Bone marrow (tissue), 2 donors: ENCODE results near the gene TCF12.

Source experiments
- DNase-seq, 2 donors: peaks; one replicate each; lab custom pipeline; 2025; lab: John Stamatoyannopoulos, UW

The TCF12 gene

GRCh38 chr15:57253082-57253481, 334.6 kb downstream of the TCF12 start:
- DNase-seq = no peak

DNA sequence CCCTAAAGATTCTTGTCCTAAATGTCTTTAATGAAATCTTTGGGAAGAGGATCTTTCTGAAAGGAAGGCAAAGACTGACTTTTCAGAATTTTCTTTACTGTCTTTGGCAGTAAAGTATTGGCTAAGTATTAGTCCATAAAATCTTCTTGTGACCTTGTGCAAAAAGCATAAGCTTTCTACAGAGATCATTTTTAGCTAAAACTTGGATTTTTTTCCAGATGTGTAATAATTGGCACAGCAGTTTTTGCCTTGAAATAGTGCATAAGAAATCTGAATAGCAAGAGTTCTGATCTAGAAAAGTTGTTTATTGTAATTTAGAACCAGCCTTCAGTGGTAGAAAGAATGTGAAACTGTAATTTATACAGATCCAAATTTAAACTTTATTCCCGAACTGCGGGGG, 335.1 kb downstream of the TCF12 start:
- DNase-seq = no peak

- DNase-seq = no peak
These were observed 337.4 kb downstream of the TCF12 start for GRCh38 chr15:57255751-57256341.

DNA sequence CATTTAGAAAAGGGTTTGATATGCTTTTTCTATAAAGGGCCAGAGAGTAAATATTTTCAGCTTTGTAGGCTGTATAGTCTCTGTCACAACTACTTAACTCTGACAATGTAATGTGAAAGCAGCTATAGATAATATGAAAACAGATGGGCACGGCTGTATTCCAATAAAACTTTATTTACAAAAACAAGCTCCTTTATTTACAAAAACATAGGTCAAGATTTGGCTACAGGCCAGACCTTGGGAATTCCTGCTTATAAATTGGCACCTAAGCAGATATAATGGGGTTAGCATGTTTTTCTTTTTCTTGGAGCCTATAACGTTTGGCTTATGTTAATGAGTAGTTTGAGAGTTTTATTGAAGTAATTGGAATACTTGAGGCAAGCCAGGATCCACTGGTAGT, 338.5 kb downstream of the TCF12 start:
- no peak for DNase-seq

- DNase-seq = no peak
These were observed 341.2 kb downstream of the TCF12 start for GRCh38 chr15:57259568-57260040.

DNA sequence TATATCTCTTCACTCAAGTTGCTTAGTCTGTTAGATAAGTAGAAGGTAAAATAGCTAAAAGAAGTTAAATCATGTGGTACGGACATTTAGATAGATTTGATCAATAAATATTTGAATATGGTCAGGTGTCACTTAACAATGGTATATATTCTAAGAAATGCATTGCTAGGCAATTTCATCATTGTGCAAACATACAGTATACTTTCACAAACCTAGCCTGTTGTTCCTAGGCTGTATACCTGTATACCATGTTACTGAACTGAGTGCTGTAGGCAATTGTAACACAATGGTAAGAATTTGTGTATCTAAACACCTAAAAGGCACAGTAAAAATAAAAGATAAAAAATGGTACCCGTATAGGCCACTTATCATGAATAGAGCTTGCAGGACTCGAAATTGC, 345.1 kb downstream of the TCF12 start:
- DNase-seq = no peak

DNA sequence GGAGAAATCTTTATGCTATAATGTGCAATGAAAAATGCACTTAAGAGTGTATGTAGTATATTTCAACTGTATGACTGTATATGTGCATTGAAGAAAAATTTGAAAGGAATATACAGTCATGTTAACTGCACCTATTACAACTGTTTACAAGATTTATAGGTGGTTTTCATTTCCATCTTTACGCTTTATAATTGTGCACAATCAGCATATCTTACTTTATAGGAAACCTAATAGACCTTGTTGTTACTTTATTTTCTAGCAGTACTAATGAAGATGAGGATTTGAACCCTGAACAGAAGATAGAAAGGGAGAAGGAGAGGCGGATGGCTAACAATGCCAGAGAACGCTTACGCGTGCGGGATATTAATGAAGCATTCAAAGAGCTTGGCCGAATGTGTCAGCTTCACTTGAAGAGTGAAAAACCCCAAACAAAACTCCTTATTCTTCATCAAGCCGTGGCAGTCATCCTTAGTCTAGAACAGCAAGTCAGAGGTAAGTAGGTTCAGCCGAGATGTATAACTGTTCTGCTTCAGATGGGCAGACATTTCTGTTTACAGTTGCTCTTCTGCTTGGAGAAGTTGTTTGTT, 354.4 kb downstream of the TCF12 start:
- no peak for DNase-seq

DNA sequence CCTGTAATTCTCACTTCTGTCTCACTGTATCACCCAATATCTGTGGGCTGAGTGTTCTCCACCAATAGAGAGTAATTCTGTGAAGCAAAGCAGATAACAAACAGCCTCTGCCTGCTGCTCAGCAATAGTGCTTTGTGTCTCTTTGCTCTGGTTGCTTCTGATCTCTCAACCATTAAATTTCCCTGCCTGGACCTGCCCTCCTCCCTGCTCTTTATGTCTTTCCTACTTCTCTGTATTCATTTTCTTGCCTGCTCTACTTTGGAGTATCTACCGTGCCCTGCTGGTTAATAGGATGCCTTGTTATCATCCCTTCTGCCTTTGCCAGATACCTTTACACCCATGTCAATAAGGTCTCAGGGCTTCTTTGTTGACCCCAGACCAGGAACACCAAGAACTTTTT, 355.0 kb downstream of the TCF12 start:
- no peak for DNase-seq

DNA sequence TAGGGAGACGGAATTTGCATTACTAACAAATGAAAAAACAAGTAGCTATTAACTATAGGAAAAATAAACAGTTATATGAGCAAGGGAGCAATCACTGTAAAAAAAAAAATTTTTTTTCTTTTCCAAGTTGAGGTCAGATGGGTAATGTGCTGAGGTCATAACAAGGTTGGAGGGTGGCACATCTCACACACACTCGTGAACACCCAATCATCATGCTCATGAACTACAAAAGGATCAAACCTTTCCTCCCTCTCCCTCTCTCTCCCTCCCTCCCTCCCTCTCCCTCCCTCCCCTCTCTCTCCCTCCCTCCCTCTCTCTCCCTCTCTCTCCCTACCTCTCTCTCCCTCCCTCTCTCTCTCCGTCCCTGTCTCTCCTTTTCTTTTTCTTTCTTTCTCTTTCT, 360.0 kb downstream of the TCF12 start:
- DNase-seq = no peak

DNA sequence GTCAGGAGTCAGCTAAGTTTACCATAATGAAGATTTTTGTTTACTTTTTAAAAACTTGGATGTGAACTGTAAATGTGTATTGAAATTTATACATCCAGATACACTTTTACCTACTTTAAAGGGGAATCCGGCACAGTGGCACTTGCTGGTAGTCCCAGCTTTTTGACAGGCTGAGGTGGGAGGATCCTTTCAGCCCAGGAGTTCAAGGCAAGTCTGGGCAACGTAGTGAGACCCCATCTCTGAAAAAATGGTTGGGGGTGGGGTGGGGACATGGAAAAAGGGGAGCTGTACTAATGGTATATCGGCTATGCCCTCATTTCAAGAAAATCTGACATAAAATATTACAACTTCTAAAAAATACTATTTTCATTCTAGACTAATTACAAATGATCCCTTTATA, 362.0 kb downstream of the TCF12 start:
- no peak for DNase-seq

DNA sequence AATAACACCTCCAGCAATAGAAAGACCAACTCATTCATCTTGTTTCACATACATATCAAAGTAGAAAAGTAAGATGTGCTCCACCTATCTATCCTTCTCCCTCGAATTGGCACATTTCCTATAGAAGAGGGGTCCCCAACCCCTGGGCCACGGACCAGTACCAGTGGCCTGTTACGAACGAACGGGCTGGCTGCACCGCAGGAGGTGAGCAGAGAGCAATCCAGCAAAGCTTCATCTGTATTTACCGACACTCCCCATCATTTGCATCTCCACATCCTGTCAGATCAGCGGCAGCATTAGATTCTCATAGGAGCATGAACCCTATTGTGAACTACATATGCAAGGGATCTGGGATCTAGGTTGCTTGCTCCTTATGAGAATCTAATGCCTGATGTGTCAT, 362.9 kb downstream of the TCF12 start:
- DNase-seq = no peak

GRCh38 chr15:57282686-57283085, 364.2 kb downstream of the TCF12 start:
- no peak for DNase-seq

DNA sequence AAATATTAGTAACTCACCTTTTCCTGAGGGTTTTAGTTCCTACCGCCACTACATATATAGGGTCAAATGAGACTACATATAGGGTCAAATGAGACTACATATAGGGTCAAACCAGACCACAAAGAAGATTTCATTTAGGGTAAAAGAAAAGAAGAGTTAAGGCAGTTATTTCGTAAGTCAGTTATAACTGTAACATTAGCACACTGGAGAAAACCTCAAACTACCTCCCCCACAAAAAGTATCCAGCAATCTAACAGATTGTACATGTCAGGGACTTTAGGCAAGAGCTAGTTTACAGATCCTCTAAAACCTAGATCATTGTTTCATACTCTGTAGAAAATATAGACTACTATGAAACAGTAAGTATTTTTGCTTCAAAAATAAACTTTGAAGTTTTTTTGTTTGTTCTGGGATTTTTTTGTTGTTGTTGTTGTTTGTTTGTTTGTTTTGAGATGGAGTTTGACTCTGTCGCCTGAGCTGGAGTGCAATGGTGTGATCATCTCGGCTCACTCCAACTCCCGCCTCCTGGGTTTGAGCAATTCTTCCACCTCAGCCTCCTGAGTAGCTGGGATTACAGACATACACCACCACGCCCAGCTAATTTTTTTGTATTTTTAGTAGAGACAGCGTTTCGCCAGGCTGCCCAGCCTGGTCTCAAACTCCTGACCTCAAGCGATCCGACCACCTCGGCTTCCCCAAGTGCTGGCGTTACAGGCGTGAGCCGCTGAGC, 365.5 kb downstream of the TCF12 start:
- DNase-seq = no peak

DNA sequence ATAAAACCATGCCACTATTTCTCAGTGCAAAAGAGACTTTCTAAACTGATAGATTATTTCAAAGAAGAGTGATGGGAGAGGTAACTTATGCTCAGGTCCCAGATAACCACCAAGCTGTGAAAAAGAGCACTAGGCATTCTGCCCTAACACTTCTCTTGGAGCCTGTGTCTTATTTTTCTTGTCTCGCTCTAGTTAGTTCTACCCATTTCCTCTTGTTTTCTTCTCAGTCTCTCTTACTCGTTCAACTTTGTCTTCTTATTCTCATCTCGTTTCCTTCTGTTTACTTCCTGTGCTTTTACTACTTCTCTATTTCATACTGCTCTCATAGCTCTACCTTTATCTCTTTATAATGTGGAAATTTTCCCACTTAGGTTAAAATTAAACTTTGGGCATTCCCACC, 366.1 kb downstream of the TCF12 start:
- peak in 1 of 2 donors; percentile 48 for DNase-seq

- no peak for DNase-seq
These were observed 366.9 kb downstream of the TCF12 start for GRCh38 chr15:57285386-57285785.

DNA sequence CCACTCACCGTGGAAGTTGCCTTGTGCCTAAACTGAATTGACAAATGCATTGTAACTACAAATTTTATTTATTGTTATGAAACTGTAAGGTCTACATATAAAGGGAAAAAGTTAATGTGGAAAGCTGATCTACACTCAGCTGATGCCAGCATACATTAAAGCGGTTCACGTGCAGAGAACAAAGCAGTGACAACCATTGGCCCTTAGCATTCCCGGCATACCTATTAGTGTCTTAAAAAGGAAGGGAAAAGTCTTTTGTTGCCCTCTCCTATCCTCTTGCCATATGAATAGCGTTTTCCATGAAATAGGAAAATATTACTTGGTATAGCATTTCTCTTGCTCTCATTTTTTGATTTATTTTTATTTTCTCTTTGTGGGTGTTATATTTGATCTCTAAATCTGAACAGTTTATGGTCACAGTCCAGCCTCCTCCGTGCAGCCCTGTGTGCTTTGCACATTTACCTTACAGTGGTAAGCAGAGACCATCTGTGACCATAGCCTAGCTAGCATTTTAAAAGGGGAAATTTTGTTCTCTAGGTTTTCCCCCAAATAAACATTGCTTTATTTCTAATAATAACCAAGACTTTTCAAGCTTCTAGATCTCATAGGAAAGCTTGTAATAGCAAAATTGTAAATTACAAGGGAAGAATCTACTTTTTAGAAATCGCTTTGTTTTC, 368.1 kb downstream of the TCF12 start:
- no peak for DNase-seq

DNA sequence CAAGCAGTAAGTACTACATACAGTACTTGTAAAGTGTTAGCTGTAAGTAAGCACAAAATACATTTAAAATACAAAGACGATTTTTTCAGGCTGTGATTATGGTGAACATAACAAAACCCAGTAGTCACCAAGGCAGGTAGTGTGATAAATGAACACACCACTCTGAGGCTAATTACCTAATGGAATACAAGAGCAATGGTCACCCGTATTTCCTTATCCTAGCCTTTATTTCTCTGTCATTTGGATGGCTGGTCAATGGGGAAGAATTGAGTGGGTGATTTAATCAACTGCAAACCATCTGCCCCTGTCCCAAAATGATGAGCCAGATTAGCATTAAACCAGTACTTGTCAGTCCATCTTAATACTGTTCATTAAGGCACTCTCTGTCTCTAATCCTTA, 368.7 kb downstream of the TCF12 start:
- no peak for DNase-seq

DNA sequence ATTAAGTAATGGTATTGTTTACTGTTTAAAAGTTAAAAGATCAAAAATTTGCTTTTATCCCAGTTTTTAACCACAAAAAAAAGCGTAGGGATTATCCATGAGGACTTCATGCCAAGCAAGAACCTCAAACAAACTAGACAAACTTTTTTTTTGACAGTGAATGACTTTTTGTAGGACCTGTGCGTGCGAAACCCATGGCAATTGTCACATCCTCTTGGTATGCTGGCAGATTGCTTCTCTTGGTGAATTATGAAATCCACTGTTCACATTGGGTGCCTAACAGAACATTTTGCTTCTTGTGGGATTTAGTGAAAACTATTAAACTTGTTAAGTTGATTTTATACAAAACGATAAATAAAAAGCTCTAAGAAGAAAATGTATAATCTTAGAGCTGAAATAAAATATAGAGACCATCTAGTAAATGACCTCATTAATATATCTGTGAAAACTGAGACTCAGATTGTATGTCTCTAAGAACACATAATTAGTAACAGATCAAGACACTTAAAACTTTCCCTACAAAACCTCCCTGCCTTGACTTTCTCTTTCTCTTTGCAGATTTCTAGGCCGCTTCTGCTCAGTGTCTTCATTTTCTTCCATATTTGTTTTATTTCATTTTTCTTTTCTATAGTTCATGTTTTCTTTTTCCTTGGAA, 370.6 kb downstream of the TCF12 start:
- DNase-seq = no peak

GRCh38 chr15:57290187-57290586, 371.7 kb downstream of the TCF12 start:
- DNase-seq = no peak

DNA sequence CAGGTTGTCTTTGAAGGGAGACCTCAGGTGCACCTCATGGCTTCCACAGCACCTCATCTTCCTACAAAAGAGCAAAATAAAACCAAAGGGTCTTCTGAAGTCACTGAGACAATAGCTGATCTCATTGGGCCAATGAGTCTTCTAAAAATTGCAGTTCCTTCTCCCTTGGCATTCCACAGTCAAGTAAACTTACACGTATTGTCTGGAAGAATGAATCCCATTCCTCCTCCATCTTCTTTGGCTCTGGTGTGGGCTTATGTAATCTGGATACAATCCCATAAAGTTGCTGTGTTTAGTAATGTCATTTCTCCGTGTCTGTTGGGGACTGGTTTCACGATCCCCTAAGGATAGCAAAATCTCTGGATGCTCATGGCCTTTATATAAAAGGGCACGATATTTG, 372.4 kb downstream of the TCF12 start:
- DNase-seq = no peak

GRCh38 chr15:57296473-57297162, 378.2 kb downstream of the TCF12 start:
- no peak for DNase-seq

GRCh38 chr15:57297163-57297593, 378.7 kb downstream of the TCF12 start:
- DNase-seq = no peak
